Measurements from ENCODE around the gene TWIST2.

GRCh38 chr2:238919307-238919706 lies 71.4 kb downstream of the TWIST2 start:
- TF ChIP-seq RAD21 (IDR thresholded peaks at IDR 0.05; ENCODE audit: low read length) (no peak), USF2 (IDR thresholded peaks at IDR 0.05; ENCODE audit: borderline replicate concordance, low read depth, low read length) (no peak), FOXM1 (IDR thresholded peaks at IDR 0.05; ENCODE audit: low read depth) (no peak), TAF1 (IDR thresholded peaks at IDR 0.05; ENCODE audit: borderline replicate concordance, low read depth, low read length) (no peak), CTCF (IDR thresholded peaks at IDR 0.05) (no peak), POLR2AphosphoS5 (IDR thresholded peaks at IDR 0.05; ENCODE audit: low read depth, low read length) (no peak)
